Pancreas (tissue), 10 donors: ENCODE measurements around the gene AK2. TPM values are rescaled to one million over a fixed set of nuclear protein-coding genes. Genes with fewer than 3 reads are reported as not detected.
A peak's percentile ranks its signal among the peaks of the same experiment; 100 is the strongest.

Experiments used
- ATAC-seq, 4 donors: fragments of 200-7000 bp; cut with Tn5 transposase; one replicate each; pipeline versions ENCODE4 v1.8.0 to v1.9.1; 2020; ENCODE audit warnings: mild to moderate bottlenecking in 4 of 4, moderate library complexity in 4 of 4
- DNase-seq, 6 donors: peaks; one replicate each; pipeline ENCODE4 v3.0.0-alpha.2; 2020
- FAIRE-seq: peaks from 2 replicates; lab custom pipeline; 2012; peaks lifted over from hg19 to GRCh38; lab: Jason Lieb, UNC
- H3K27ac ChIP-seq, 4 donors: fragments of 200-600 bp; sonication (generic); 1 replicate in 3 of 4; 2 replicates in 1 of 4; pipeline versions ENCODE4 v1.5.0 to v1.8.0; 2020
- H3K27me3 ChIP-seq, 4 donors: fragments of 200-600 bp; one replicate each; pipeline ENCODE4 v1.8.0; 2021
- H3K36me3 ChIP-seq, 3 donors: fragments of 200-600 bp; sonication (generic) in 1 of 3; one replicate each; pipeline versions ENCODE4 v1.5.0 to v1.8.0; 2020 to 2021
- H3K4me1 ChIP-seq, 3 donors: fragments of 200-600 bp; one replicate each; pipeline ENCODE4 v1.8.0; 2021
- H3K4me3 ChIP-seq, 4 donors: fragments of 200-600 bp; sonication (generic) in 2 of 4; one replicate each; pipeline versions ENCODE4 v1.5.0 to v1.8.0; 2020 to 2021
- H3K9me3 ChIP-seq, 4 donors: fragments of 200-600 bp; one replicate each; pipeline ENCODE4 v1.8.0; 2021
- CTCF ChIP-seq, 4 donors: fragments of 200-600 bp; sonication (generic) in 3 of 4; IDR thresholded peaks; one replicate each; pipeline versions ENCODE4 v1.5.0 to v1.8.0; 2021; ENCODE audit warnings: antibody characterized with exemption in 4 of 4
- WGBS, 2 donors: extraction: QIAGEN DNeasy Blood & Tissue Kit; methylation state at CpG; one replicate each; pipeline ENCODE4 v1.1.7; 2013; 5-methylcytosine and 5-hydroxymethylcytosine counted together
- intact Hi-C, 3 donors: fragments of 100-400 bp; cut with DNase I; formaldehyde crosslinking; loops; one replicate each; pipeline versions ENCODE4 v1.11.1 to v1.14.2; 2022
- polyA plus RNA-seq, 2 donors: library from polyadenylated mRNA; stranded (reverse); fragments of 200-250 nt; gene quantifications; one replicate each; pipeline ENCODE4 v1.2.3, GENCODE V29; 2013
- total RNA-seq, 6 donors: library from RNA; stranded (reverse); fragmentation: NEBNext Ultra II Directional in 4 of 6; extraction: Animal tissue kit (Norgen Biotek cat#: 25700) in 4 of 6; gene quantifications; one replicate each; pipeline versions ENCODE4 v1.2.1 to v1.2.4, GENCODE V29; 2021 to 2023
- donor health status: healthy with polysubstance abuse.
- donor health status: DM: no; HTN: no; CAD: no; lungs with moderate emphysema.
- donor health status: DM: no; HTN: no; CAD: no.
- donor health status: control.
- donor health status: control.
- donor health status: Bipolar disorder and iron deficiency.
- donor health status: DM: yes; HTN: yes; CAD: no.
- donor health status: DM: no; HTN: no; CAD: no.
- donor health status: DM: no; HTN: no; CAD: no.
- donor health status: DM: yes; HTN: yes; CAD: no.

AK2 gene
- total and polyA plus RNA-seq, 8 donors, result 40.5 to 78.7 (median 61.4) TPM

- Histone ChIP-seq H3K36me3 (no peaks in the 10 kb centered on the region), H3K4me3 (no peak overlapping the region), H3K27ac (no peak overlapping the region), H3K27me3 (no peaks in the 10 kb centered on the region), H3K4me1 (no peaks in the 10 kb centered on the region), H3K9me3 (no peaks in the 10 kb centered on the region)
- no peak for TF ChIP-seq CTCF (IDR thresholded peaks at IDR 0.05)
- intact Hi-C loops, result no loop called here
- no peak for FAIRE-seq
- DNase-seq, result no peak
- no peak for ATAC-seq
- 77 to 82% methylated on average over 8 of the region's 8 CpGs for WGBS, 2 donors
Observed at GRCh38 chr1:33043267-33044092, 6.8 kb upstream of the AK2 start.

- 65 to 94% methylated on average over 1 of the region's 1 CpG for WGBS, 2 donors
- no peak for TF ChIP-seq CTCF (IDR thresholded peaks at IDR 0.05)
- Histone ChIP-seq H3K4me1 (no peaks in the 10 kb centered on the region), H3K27ac (no peak overlapping the region), H3K27me3 (no peaks in the 10 kb centered on the region), H3K36me3 (no peaks in the 10 kb centered on the region), H3K9me3 (no peaks in the 10 kb centered on the region), H3K4me3 (no peak overlapping the region)
- FAIRE-seq (no peak), DNase-seq (no peak), ATAC-seq (no peak)
- intact Hi-C loops, result no loop called here
Observed at GRCh38 chr1:33042831-33043230, 6.1 kb upstream of the AK2 start.

GRCh38 chr1:33041026-33041425, 4.3 kb upstream of the AK2 start:
- Histone ChIP-seq H3K27ac (no peak overlapping the region), H3K9me3 (no peaks in the 10 kb centered on the region), H3K4me3 (no peak overlapping the region), H3K36me3 (no peaks in the 10 kb centered on the region), H3K27me3 (no peaks in the 10 kb centered on the region), H3K4me1 (peaks cover 0 to 3% (median 0%) of the 10 kb centered on the region in 3 donors)
- no peak for TF ChIP-seq CTCF (IDR thresholded peaks at IDR 0.05)
- 93 to 100% methylated on average over 1 of the region's 1 CpG for WGBS, 2 donors
- DNase-seq, result no peak
- no peak for FAIRE-seq
- no peak for ATAC-seq
- intact Hi-C loops, result no loop called here

GRCh38 chr1:33039840-33040239, 3.2 kb upstream of the AK2 start:
- Histone ChIP-seq H3K36me3 (no peaks in the 10 kb centered on the region), H3K27me3 (no peaks in the 10 kb centered on the region), H3K27ac (no peak overlapping the region), H3K9me3 (no peaks in the 10 kb centered on the region), H3K4me1 (peaks cover 0 to 15% (median 11%) of the 10 kb centered on the region in 3 donors), H3K4me3 (no peak overlapping the region)
- 75 to 78% methylated on average over 8 of the region's 8 CpGs for WGBS, 2 donors
- TF ChIP-seq CTCF (IDR thresholded peaks at IDR 0.05), result no peak
- intact Hi-C loops, result no loop called here
- FAIRE-seq, result no peak
- DNase-seq, result no peak
- ATAC-seq, result no peak

- 3 to 6% methylated on average over 5 of the region's 5 CpGs for WGBS, 2 donors
- FAIRE-seq (no peak), ATAC-seq (peak in 3 of 4 donors; percentile 5 to 29 (median 9))
Observed at GRCh38 chr1:33036051-33036525, 595 bp downstream of the AK2 start.

More at GRCh38 chr1:33036051-33036525, 595 bp downstream of the AK2 start:
- peaks cover 8 to 25% (median 20%) of the 10 kb centered on the region in 3 donors for H3K4me1 ChIP-seq
- no peaks in the 10 kb centered on the region for H3K27me3 ChIP-seq
- H3K9me3 ChIP-seq, result no peaks in the 10 kb centered on the region
- H3K4me3 ChIP-seq, result peak overlapping the region; percentile 64 to 82 (median 70)
- no peaks in the 10 kb centered on the region for H3K36me3 ChIP-seq
- no peak for DNase-seq
- H3K27ac ChIP-seq, result peak overlapping the region; percentile 43 to 76 (median 68)
- intact Hi-C loops, result no loop called here
- no peak for TF ChIP-seq CTCF (IDR thresholded peaks at IDR 0.05)
